Heart left ventricle (tissue), 13 donors: ENCODE data around the gene ZMIZ1.

Experiments
- CTCF ChIP-seq, 12 donors: fragments of 200-600 bp; sonication (generic) in 4 of 12; IDR thresholded peaks; one replicate each; pipeline versions ENCODE4 v1.5.0 to v1.8.0; 2018 to 2022; ENCODE audit warnings: antibody characterized with exemption in 12 of 12, mild to moderate bottlenecking in 5 of 12
- POLR2A ChIP-seq, 2 donors: fragments of 450-650 bp; IDR thresholded peaks; one replicate each; pipeline ENCODE4 v1.6.1; 2017; ENCODE audit warnings: antibody characterized with exemption in 2 of 2, mild to moderate bottlenecking in 2 of 2, moderate library complexity in 2 of 2
- donor health status: ischemic (EF 13 %, LVEDD 7.1; RV severe dilation, severe dysfunction).
- donor health status: DM: no; HTN: yes; CAD: no.
- donor health status: DM: no; HTN: no; CAD: no.
- donor health status: ischemic (EF 25% LVEDD 6.9; RV normal size, moderate dysfunction).
- donor health status: ischemic (EF 25% LVEDD 5.7; RV mildly dilated, moderate dysfunction).
- donor health status: ischemic (EF 35%, LVEDD 5.7; RV mildly dilated, moderate dysfunction).
- donor health status: nonischemic (EF 11% LVEDD 7.7; RV severe dilation, severe dysfunction).
- donor health status: DM: yes; HTN: yes; CAD: no.
- donor health status: PGD.
- donor health status: ischemic (EF 29% LVEDD 5.4; RV normal size, mild dysfunction).
- donor health status: nonischemic (EF 23%, LVEDD 6.1; RV moderate dilation, normal function).

GRCh38 chr10:79153745-79154144, 85.0 kb downstream of the ZMIZ1 start:
- TF ChIP-seq POLR2A (IDR thresholded peaks at IDR 0.05), result no peak
- TF ChIP-seq CTCF (IDR thresholded peaks at IDR 0.05), result peak in 4 of 12 donors; percentile 9 to 26 (median 18)
